Neuron (in vitro differentiated cells): ENCODE data around the gene OR52B6.

Source experiments
- H2AFZ ChIP-seq: one replicate; pipeline ENCODE4 v1.6.1; 2013; ENCODE audit warnings: low read depth, mild to moderate bottlenecking, inconsistent platforms, low read length, moderate library complexity
- H3K27me3 ChIP-seq: one replicate; pipeline ENCODE4 v1.6.1; 2013; ENCODE audit warnings: low read length; ENCODE audit not compliant: insufficient read depth
- H3K36me3 ChIP-seq: one replicate; pipeline ENCODE4 v1.6.1; 2013; ENCODE audit warnings: low read length; ENCODE audit not compliant: insufficient read depth
- H3K4me1 ChIP-seq: one replicate; pipeline ENCODE4 v1.6.1; 2013; ENCODE audit warnings: low read length; ENCODE audit not compliant: insufficient read depth
- H3K4me3 ChIP-seq: 2 replicates; pipeline ENCODE4 v1.5.1; 2013; ENCODE audit warnings: mild to moderate bottlenecking, low read length, moderate library complexity
- H3K9me3 ChIP-seq: one replicate; pipeline ENCODE4 v1.6.1; 2013; ENCODE audit warnings: low read length

OR52B6 gene

DNA sequence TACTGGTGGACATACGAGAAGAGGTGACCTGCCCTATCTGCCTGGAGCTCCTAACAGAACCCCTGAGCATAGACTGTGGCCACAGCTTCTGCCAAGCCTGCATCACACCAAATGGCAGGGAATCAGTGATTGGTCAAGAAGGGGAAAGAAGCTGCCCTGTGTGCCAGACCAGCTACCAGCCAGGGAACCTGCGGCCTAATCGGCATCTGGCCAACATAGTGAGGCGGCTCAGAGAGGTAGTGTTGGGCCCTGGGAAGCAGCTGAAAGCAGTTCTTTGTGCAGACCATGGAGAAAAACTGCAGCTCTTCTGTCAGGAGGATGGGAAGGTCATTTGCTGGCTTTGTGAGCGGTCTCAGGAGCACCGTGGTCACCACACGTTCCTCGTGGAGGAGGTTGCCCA, 22.6 kb downstream of the OR52B6 start:
- Histone ChIP-seq H3K4me1 (no peaks in the 10 kb centered on the region), H3K9me3 (no peaks in the 10 kb centered on the region), H3K4me3 (no peak overlapping the region), H2AFZ (no peak overlapping the region), H3K36me3 (no peaks in the 10 kb centered on the region), H3K27me3 (no peaks in the 10 kb centered on the region)

DNA sequence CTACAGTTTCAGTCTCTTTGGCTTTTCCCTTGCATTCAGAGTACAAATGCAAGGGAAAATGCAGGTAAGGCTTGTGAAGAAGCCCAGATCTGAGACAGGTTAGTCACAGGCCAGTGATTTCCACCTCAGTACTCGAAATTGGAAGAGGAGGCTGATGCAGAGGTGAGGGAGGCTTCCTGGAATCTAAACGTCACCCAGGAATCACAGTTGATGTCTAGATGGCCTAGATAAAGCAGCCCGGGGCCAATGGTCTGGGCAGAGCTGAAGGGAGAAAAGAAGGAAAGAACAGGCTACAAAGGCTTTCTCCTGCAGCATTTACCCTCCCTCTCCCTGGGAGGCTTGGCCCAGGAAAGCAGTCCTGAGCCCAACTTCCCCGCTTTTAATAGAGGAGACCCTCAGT, 24.2 kb downstream of the OR52B6 start:
- Histone ChIP-seq H3K27me3 (no peaks in the 10 kb centered on the region), H3K4me3 (no peak overlapping the region), H3K9me3 (no peaks in the 10 kb centered on the region), H2AFZ (no peak overlapping the region), H3K4me1 (no peaks in the 10 kb centered on the region), H3K36me3 (no peaks in the 10 kb centered on the region)

DNA sequence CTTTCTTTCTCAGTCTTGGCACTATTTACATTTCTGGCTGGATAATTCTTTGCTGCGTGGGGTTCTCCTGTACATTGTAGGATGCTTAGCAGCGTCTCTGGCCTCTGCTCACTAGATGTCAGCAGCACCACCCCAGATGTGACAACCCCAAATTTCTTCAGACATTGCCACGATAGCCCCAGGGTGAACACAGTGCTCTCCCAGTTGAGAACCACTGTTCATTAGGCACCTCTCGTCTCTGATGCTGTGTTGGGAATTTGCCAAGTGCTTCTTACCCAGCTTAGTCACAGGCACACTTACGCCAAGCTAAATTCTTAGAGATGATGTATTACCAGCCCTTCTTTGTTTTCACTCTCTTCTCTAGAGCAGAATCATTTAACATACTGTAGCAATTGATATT, 25.2 kb downstream of the OR52B6 start:
- no peaks in the 10 kb centered on the region for H3K9me3 ChIP-seq

DNA sequence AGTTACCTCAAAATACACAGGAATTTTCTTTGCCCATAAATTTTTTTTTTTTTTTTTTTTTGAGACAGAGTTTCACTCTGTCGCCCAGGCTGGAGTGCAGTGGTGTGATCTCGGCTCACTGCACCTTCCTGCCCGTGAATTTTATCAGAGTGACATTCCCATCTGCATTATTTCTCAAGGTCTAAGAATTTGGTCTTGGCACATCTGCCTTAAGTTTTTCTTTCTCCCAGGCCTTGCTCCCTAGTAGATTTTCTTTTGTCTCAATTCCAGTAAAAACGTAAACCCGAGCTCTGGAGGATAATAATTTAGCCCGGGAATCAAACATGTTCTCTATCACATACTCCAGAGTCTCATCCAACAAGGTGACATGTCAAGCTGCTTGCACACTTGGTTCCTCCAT, 28.1 kb downstream of the OR52B6 start:
- Histone ChIP-seq H3K36me3 (no peaks in the 10 kb centered on the region), H3K4me1 (no peaks in the 10 kb centered on the region), H3K27me3 (no peaks in the 10 kb centered on the region), H2AFZ (no peak overlapping the region), H3K4me3 (no peak overlapping the region), H3K9me3 (no peaks in the 10 kb centered on the region)

More for the DNA sequence above, 25.2 kb downstream of the OR52B6 start:
- H3K4me1 ChIP-seq, result no peaks in the 10 kb centered on the region
- no peaks in the 10 kb centered on the region for H3K36me3 ChIP-seq
- no peaks in the 10 kb centered on the region for H3K27me3 ChIP-seq
- no peak overlapping the region for H3K4me3 ChIP-seq
- H2AFZ ChIP-seq, result no peak overlapping the region

DNA sequence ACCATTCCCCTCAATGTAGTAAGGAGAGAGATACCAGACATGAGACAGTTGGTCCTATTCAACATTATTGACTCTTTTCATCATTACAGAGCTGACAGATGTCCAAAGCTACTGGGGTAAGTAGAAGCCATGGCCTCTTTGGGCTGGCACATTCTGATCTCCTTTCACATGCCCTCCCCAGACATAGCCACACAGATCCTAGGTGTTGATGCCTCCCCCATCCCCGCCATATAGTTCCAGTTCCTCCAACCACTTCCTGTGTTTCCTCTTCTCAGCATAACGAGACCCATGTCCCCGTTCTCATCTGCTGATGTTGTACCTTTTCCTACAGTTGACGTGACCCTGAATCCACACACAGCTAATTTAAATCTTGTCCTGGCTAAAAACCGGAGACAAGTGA, 29.8 kb downstream of the OR52B6 start:
- H3K27me3 ChIP-seq, result no peaks in the 10 kb centered on the region

DNA sequence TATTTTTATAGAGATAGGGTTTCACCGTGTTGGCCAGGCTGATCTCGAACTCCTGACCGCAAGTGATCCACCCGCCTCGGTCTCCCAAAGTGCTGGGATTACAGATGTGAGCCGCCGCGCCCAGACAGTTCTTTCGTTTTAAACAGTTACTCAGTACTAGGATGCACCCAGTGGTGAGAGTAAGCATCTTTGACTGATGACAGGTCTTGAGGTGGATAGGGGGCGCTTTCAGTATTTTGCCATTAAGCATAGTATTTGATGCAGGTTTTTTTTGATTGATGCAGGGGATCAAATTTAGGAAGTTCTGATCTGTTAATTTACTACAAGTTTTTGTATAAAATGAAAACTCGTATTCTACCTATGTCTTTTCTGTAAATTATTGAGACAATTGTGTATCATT, 30.9 kb downstream of the OR52B6 start:
- Histone ChIP-seq H3K4me1 (no peaks in the 10 kb centered on the region), H3K27me3 (no peaks in the 10 kb centered on the region), H3K36me3 (no peaks in the 10 kb centered on the region), H2AFZ (no peak overlapping the region), H3K9me3 (no peaks in the 10 kb centered on the region), H3K4me3 (no peak overlapping the region)

More for the DNA sequence above, 29.8 kb downstream of the OR52B6 start:
- H3K9me3 ChIP-seq, result no peaks in the 10 kb centered on the region
- H3K4me3 ChIP-seq, result no peak overlapping the region
- no peaks in the 10 kb centered on the region for H3K4me1 ChIP-seq
- no peaks in the 10 kb centered on the region for H3K36me3 ChIP-seq
- H2AFZ ChIP-seq, result no peak overlapping the region

DNA sequence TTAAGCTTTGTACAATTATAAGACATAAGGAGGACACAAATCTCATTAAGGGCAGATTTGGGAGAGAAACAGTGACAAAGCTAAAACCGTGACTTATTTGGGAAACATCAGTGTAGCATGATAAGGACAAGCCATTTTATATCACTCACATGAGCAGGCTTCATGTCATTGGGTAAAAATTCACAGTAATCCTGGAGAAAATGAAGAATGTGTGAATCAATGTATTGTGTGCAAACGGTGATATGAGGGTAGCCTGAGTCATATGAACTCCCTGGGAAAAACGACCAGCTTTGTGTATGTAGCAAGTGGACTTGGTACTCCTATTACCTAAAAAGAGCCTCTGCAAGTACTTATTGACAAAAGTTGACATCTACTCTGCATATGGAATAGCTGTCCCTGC, 38.1 kb downstream of the OR52B6 start:
- Histone ChIP-seq H3K27me3 (no peaks in the 10 kb centered on the region), H3K9me3 (no peaks in the 10 kb centered on the region), H3K4me1 (no peaks in the 10 kb centered on the region), H3K4me3 (no peak overlapping the region), H3K36me3 (no peaks in the 10 kb centered on the region), H2AFZ (no peak overlapping the region)

DNA sequence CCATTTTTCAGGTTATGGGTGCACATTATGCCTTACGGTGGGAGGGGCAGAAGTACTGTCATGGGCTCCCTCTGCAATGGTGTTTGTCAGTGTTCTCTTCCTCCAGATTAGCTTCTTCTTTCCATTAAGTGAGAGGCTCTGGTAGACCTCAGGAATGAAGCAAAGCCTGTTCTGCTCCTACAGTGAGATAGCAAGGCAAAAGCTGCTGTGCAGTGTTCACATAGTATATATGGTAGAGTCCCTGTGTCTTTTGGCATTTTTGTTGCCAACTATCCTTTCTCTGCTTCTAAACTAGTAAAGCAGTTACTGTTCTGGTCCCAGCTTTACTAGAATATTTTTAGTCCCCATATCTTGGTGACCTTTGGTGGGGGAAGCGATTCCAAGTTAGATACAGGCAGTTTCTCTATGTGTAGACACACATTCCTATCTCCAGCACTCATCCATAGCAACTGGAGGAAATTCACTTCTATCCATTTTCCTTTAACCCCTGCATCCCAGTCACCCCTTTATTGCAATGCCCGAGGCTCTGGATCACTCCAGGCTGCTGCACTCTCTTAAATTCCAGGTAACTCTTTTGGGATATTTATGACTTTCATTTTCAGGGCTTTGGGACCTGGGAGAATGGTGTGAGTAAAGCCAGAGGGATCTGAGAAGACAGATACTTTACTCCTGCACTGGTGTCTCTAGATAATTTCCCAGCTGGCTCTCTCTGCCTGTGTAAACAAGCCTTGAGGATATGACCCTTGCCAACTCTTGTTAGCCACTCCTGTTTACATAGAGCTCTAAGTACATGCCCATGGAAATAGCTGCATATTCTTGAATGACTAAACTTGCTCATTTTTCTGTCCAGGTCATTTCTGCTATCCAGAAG, 40.2 kb downstream of the OR52B6 start:
- no peaks in the 10 kb centered on the region for H3K36me3 ChIP-seq
- H3K9me3 ChIP-seq, result no peaks in the 10 kb centered on the region
- H3K27me3 ChIP-seq, result no peaks in the 10 kb centered on the region
- no peak overlapping the region for H3K4me3 ChIP-seq
- H3K4me1 ChIP-seq, result no peaks in the 10 kb centered on the region
- no peak overlapping the region for H2AFZ ChIP-seq

DNA sequence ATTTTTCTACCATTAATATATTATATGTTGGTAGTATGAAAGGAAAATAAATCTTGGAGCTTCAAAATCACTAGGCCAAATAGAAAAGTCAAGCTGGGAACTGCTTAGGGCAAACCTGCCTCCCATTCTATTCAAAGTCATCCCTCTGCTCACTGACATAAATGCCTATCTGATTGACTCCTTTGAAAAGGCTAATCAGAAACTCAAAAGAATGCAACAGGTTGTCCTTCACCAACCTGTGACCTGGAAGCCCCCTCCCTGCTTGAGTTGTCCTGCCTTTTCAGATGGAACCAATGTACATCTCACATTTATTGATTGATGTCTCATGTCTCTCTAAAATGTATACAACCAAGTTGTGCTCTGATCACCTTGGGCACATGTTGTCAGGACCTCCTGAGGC, 40.9 kb downstream of the OR52B6 start:
- Histone ChIP-seq H3K27me3 (no peaks in the 10 kb centered on the region), H2AFZ (no peak overlapping the region), H3K9me3 (no peaks in the 10 kb centered on the region), H3K36me3 (no peaks in the 10 kb centered on the region), H3K4me1 (no peaks in the 10 kb centered on the region), H3K4me3 (no peak overlapping the region)

DNA sequence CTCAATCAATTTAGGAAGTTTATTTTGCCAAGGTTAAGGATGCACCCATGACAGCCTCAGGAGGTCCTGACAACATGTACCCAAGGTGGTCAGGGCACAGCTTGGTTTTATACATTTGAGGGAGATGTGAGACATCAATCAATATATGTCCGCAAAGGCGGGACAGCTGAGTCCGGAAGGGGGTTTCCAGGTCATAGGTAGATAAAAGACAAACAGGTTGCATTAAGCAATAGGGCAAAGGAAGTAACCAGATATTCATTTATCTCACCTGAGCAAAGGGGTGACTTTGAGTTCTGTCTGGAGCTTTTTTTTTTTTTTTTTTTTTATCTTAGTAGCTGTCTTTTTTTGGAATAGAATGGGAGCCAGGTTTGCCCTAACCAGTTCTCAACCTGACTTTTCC, 42.1 kb downstream of the OR52B6 start:
- Histone ChIP-seq H3K9me3 (no peaks in the 10 kb centered on the region), H3K36me3 (no peaks in the 10 kb centered on the region), H3K4me3 (no peak overlapping the region), H3K27me3 (no peaks in the 10 kb centered on the region), H3K4me1 (no peaks in the 10 kb centered on the region), H2AFZ (no peak overlapping the region)

DNA sequence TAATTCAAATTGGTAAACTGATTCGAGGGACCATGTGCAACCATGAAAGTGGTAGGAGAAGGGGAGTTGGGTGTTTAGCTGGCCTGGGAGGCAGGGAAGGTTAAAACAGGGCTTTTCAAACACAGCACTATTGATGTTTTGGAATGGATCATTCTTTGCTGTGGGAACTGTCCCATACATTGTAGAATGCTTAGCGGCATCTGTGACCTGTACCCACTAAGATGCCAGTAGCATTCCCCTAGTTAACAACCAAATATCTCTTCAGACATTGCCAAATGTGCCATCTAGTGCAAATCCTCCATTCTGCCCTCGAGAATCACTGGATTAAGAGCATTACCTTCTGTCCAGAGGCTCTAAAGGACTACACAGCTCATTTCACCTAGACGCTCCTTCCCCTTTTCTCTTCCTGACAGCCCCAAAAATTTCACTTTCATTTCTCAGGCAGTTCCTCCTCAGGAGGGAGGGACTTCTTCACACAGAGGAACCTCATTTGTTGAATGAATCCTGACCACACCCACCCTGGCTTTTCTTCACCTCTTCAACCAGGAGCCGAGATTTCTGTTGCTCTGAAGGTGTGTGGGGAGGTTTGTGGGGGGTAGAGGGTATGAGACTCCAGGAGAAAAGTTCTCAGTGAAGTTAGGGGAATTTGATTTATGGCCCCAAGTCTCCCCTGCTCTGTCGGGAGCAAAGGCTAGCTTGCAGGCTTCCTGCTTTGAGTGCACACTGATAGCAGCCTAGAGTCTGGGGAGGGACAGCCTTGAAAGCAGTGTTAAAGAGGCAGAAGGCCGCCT, 44.0 kb downstream of the OR52B6 start, which contains the start of gene TRIM34:
TSS of gene TRIM34 (plus strand) at position 513 of the 791 bp plus-strand sequence. CDS start 7,331 bp downstream, outside the sequence.
- peak within 1 kb of the TSS; percentile 67 for H2AFZ ChIP-seq
- H3K9me3 ChIP-seq, result no peaks in the 10 kb centered on the region
- H3K36me3 ChIP-seq, result no peaks in the 10 kb centered on the region
- H3K4me3 ChIP-seq, result peak within 1 kb of the TSS; percentile 34
- H3K27me3 ChIP-seq, result no peaks in the 10 kb centered on the region
- H3K4me1 ChIP-seq, result no peaks in the 10 kb centered on the region

DNA sequence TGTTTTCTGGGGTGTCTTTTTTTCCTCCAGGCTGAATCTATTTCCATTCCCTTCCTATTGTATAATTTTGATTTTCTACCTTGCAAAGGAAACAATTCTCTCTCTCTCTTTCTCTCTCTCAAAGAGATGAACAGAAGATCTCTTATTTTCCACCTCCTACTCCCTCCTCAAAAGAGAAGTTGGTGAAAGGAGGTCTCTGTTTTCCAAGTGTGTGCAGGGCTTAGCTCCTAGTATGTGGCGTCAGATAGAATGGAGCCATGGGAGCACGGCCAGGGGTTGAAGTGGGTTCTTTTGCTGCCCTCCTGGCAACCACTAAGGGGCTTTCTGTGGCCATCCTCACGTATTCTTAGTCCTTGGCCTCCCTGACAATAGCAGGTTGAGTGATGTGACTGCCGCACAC, 44.6 kb downstream of the OR52B6 start:
- Histone ChIP-seq H3K4me1 (no peaks in the 10 kb centered on the region), H2AFZ (peak overlapping the region; percentile 67), H3K27me3 (no peaks in the 10 kb centered on the region), H3K9me3 (no peaks in the 10 kb centered on the region), H3K4me3 (peak overlapping the region; percentile 34), H3K36me3 (no peaks in the 10 kb centered on the region)

DNA sequence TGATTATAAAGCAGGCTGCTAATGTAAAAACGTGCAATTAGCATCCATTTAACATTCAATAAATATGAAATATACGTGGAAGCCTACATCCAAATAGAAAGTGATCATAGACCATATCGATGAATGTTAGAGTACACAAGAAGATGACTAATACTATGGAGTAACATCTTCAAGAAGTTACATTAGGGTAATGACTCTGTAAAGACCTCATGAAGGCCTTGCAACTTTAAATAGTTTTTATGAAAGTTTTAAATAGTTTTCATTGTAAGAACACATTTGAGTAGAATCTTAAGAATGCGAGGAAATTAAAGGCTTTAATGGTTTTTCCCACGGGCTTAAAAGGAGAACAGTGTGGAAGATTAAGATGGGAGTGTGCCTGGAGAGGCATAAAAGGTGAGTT, 45.5 kb downstream of the OR52B6 start:
- Histone ChIP-seq H3K9me3 (no peaks in the 10 kb centered on the region), H3K4me3 (no peak overlapping the region), H2AFZ (no peak overlapping the region), H3K36me3 (no peaks in the 10 kb centered on the region), H3K27me3 (no peaks in the 10 kb centered on the region), H3K4me1 (no peaks in the 10 kb centered on the region)
